ENCODE data around the gene AMH. TPM values are rescaled to one million over a fixed set of nuclear protein-coding genes. Genes with fewer than 3 reads are reported as not detected.

AMH gene
- total RNA-seq, 2 experiments from 2014 or later, result 10.3 to 12.1 TPM

DNA sequence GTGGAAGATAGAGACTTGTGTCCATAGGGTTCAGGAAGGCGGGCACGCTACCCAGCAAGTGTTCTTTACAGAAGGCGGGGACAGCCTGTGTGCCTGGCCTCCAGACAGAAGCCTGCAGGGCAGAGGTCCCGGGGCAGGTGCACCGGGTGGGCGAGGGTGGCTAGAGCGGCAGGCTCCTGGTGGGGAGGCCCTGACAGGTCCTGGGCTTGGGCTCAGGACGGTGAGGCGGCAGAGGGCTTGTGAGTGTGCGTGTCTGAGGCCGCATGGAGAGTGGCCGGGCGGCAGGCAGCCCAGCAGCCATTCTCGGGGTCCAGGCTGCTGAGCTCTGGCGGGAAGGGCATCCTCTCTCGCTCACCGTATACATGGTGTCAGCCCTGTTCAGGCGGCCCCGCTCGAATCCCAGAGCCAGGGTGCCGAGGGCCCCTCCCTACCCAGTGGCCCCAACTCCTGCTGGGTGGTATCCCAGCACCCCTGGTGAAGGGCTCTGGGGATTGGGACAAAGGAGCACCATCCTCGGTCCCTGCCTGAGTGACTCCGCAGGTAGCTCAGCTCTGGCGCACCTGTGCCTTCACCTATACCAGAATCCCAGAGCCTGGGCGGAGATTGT lies 3.0 kb upstream of the AMH start:
- Mint-ChIP-seq H3K36me3 (ENCODE audit: low read depth) (peaks cover 44% of the 10 kb centered on the region), H3K27ac (no peak overlapping the region), H3K27me3 (ENCODE audit: low read depth) (no peaks in the 10 kb centered on the region), H3K4me3 (no peak overlapping the region), H3K9me3 (ENCODE audit: insufficient read depth) (no peaks in the 10 kb centered on the region), H3K4me1 (ENCODE audit: low read depth) (peaks cover 19% of the 10 kb centered on the region)
- ChIA-PET CTCF (no interaction called here), POLR2A (interaction anchor here (1.5 kb wide), 1 partner anchor 25 kb away, joined by 5 read pairs; no protein-coding TSS in a partner anchor)
- ATAC-seq (no peak), DNase-seq (no peak)

DNA sequence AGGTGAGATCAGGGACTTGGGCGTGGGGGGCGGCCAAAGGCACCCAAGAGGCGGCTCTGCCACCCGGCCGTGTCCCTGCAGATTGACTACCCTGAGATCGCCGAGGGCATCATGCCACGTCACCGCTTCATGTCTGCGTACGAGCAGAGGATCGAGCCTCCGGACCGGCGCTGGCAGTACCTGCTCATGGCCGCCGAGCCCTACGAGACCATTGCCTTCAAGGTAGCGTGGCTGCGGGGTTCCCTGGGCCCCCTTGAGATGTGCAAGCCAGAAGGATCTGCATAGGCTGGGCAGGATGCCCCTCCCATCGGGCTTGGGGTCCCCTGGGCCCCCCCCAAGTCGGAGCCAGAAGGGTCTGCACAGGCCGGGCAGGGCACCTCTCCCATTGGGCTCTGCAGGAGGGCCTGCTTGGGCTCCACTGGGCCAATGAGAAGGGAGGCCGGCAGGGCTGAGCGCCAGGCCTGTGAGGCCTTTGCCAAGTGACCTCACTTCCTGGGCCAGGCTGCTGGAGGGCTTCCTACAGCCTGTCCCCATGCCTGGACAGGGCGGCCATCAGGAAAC lies 2.2 kb upstream of the AMH start:
- ChIA-PET POLR2A (interaction anchor here (1.5 kb wide), 1 partner anchor 24 kb away, joined by 5 read pairs; no protein-coding TSS in a partner anchor), CTCF (no interaction called here)
- DNase-seq (no peak), ATAC-seq (no peak)
- Mint-ChIP-seq H3K27me3 (ENCODE audit: low read depth) (peaks cover 4% of the 10 kb centered on the region), H3K4me1 (ENCODE audit: low read depth) (peaks cover 15% of the 10 kb centered on the region), H3K36me3 (ENCODE audit: low read depth) (peaks cover 38% of the 10 kb centered on the region), H3K4me3 (no peak overlapping the region), H3K27ac (no peak overlapping the region), H3K9me3 (ENCODE audit: insufficient read depth) (no peaks in the 10 kb centered on the region)

- H3K27me3 Mint-ChIP-seq (ENCODE audit: low read depth), result peaks cover 6% of the 10 kb centered on the region
- H3K4me1 Mint-ChIP-seq (ENCODE audit: low read depth), result peaks cover 9% of the 10 kb centered on the region
- H3K36me3 Mint-ChIP-seq (ENCODE audit: low read depth), result peaks cover 33% of the 10 kb centered on the region
- DNase-seq (no peak), ATAC-seq (no peak)
- H3K27ac Mint-ChIP-seq, result no peak overlapping the region
- POLR2A ChIA-PET, result interaction anchor here (0.5 to 0.7 kb wide), 2 partner anchors 10 to 36 kb away, joined by 3 read pairs; no protein-coding TSS in a partner anchor
- CTCF ChIA-PET, result no interaction called here
- no peak overlapping the region for H3K4me3 Mint-ChIP-seq
- no peaks in the 10 kb centered on the region for H3K9me3 Mint-ChIP-seq (ENCODE audit: insufficient read depth)
Observed at GRCh38 chr19:2247433-2248101, 1.6 kb upstream of the AMH start.

DNA sequence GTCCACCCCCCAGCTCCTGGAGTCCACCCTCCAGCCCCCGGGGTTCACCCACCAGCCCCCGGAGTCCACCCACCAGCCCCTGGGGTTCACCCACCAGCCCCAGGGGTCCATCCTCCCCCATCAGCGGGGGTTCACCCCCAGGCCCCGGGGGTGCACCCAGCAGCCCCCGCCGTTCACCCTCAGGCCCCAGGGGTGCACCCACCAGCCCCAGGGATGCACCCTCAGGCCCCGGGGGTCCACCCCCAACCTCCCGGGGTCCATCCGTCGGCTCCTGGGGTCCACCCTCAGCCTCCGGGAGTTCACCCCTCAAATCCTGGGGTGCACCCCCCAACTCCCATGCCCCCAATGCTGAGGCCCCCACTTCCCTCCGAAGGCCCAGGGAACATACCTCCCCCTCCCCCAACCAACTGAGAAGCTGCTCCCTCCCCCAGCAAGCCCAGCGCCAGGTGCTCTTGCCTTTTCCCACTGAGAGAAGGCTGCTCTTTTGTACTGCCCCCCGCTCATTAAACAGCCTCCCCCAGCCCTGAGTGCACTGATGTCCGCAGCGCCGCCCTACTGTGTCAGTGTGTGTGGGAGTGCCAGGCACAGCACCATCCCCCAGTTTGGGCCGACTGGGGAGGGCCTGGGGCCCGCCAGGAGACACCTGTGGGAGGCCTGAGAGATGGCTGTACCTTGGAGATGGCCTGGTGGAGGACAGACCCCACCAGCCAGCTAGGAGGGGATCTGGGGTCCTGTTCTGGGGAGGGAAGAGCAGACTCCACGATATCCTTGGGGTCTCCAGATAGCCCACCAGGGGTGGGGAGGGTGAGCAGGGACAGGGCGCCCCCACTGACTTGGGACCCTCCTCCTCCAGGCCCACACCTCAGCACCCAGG lies 750 bp upstream of the AMH start:
- POLR2A ChIA-PET, result interaction anchor here (0.7 to 0.9 kb wide), 2 partner anchors 11 to 22 kb away, joined by 3 read pairs; no protein-coding TSS in a partner anchor
- no peak overlapping the region for H3K27ac Mint-ChIP-seq
- peaks cover 8% of the 10 kb centered on the region for H3K4me1 Mint-ChIP-seq (ENCODE audit: low read depth)
- no peak overlapping the region for H3K4me3 Mint-ChIP-seq
- H3K9me3 Mint-ChIP-seq (ENCODE audit: insufficient read depth), result no peaks in the 10 kb centered on the region
- peaks cover 29% of the 10 kb centered on the region for H3K36me3 Mint-ChIP-seq (ENCODE audit: low read depth)
- no peak for DNase-seq
- CTCF ChIA-PET, result no interaction called here
- ATAC-seq, result no peak
- H3K27me3 Mint-ChIP-seq (ENCODE audit: low read depth), result peaks cover 9% of the 10 kb centered on the region

- Mint-ChIP-seq H3K36me3 (ENCODE audit: low read depth) (peaks cover 20% of the 10 kb centered on the region), H3K27me3 (ENCODE audit: low read depth) (peaks cover 13% of the 10 kb centered on the region), H3K9me3 (ENCODE audit: insufficient read depth) (no peaks in the 10 kb centered on the region), H3K27ac (no peak overlapping the region), H3K4me1 (ENCODE audit: low read depth) (peaks cover 12% of the 10 kb centered on the region), H3K4me3 (no peak overlapping the region)
- CTCF ChIA-PET, result interaction anchor here (1.0 kb wide), 1 partner anchor 12 kb away, joined by 3 read pairs; no protein-coding TSS in a partner anchor
- ATAC-seq, result no peak
- POLR2A ChIA-PET, result interaction anchor here (1.4 to 3.9 kb wide), 2 partner anchors 10 to 11 kb away, joined by 10 to 19 read pairs; no protein-coding TSS in a partner anchor
- DNase-seq, result no peak
Observed at GRCh38 chr19:2249880-2250765, 1.0 kb downstream of the AMH start.

- Mint-ChIP-seq H3K4me3 (no peak overlapping the region), H3K4me1 (ENCODE audit: low read depth) (peaks cover 12% of the 10 kb centered on the region), H3K27ac (no peak overlapping the region), H3K36me3 (ENCODE audit: low read depth) (peaks cover 18% of the 10 kb centered on the region), H3K9me3 (ENCODE audit: insufficient read depth) (no peaks in the 10 kb centered on the region), H3K27me3 (ENCODE audit: low read depth) (peaks cover 13% of the 10 kb centered on the region)
- DNase-seq (no peak), ATAC-seq (no peak)
- CTCF ChIA-PET, result no interaction called here
- POLR2A ChIA-PET, result interaction anchor here (3.9 kb wide), 1 partner anchor 12 kb away, joined by 19 read pairs; no protein-coding TSS in a partner anchor
Observed at GRCh38 chr19:2250766-2251105, 1.6 kb downstream of the AMH start.

DNA sequence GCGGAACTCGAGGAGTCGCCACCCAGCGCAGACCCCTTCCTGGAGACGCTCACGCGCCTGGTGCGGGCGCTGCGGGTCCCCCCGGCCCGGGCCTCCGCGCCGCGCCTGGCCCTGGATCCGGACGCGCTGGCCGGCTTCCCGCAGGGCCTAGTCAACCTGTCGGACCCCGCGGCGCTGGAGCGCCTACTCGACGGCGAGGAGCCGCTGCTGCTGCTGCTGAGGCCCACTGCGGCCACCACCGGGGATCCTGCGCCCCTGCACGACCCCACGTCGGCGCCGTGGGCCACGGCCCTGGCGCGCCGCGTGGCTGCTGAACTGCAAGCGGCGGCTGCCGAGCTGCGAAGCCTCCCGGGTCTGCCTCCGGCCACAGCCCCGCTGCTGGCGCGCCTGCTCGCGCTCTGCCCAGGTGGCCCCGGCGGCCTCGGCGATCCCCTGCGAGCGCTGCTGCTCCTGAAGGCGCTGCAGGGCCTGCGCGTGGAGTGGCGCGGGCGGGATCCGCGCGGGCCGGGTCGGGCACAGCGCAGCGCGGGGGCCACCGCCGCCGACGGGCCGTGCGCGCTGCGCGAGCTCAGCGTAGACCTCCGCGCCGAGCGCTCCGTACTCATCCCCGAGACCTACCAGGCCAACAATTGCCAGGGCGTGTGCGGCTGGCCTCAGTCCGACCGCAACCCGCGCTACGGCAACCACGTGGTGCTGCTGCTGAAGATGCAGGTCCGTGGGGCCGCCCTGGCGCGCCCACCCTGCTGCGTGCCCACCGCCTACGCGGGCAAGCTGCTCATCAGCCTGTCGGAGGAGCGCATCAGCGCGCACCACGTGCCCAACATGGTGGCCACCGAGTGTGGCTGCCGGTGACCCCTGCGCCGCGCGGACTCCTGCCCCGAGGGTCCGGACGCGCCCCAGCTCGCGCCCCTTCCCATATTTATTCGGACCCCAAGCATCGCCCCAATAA lies 2.3 kb downstream of the AMH start:
- Mint-ChIP-seq H3K27ac (no peak overlapping the region), H3K4me3 (no peak overlapping the region), H3K4me1 (ENCODE audit: low read depth) (peaks cover 14% of the 10 kb centered on the region), H3K36me3 (ENCODE audit: low read depth) (peaks cover 13% of the 10 kb centered on the region), H3K27me3 (ENCODE audit: low read depth) (peaks cover 13% of the 10 kb centered on the region), H3K9me3 (ENCODE audit: insufficient read depth) (no peaks in the 10 kb centered on the region)
- CTCF ChIA-PET, result interaction anchor here (2.7 to 4.3 kb wide), 2 partner anchors 10 to 12 kb away, joined by 11 to 22 read pairs; no protein-coding TSS in a partner anchor
- DNase-seq (no peak), ATAC-seq (peak; percentile 20)
- POLR2A ChIA-PET, result interaction anchor here (2.2 to 3.9 kb wide), 2 partner anchors 12 to 19 kb away, joined by 6 to 19 read pairs; no protein-coding TSS in a partner anchor

GRCh38 chr19:2252055-2252796 lies 3.1 kb downstream of the AMH start:
- ATAC-seq (no peak), DNase-seq (no peak)
- Mint-ChIP-seq H3K4me3 (no peak overlapping the region), H3K4me1 (ENCODE audit: low read depth) (peaks cover 18% of the 10 kb centered on the region), H3K9me3 (ENCODE audit: insufficient read depth) (no peaks in the 10 kb centered on the region), H3K36me3 (ENCODE audit: low read depth) (peaks cover 7% of the 10 kb centered on the region), H3K27ac (no peak overlapping the region), H3K27me3 (ENCODE audit: low read depth) (peaks cover 13% of the 10 kb centered on the region)
- ChIA-PET CTCF (interaction anchor here (1.0 to 4.3 kb wide), 3 partner anchors 10 to 22 kb away, joined by 4 to 22 read pairs (median 11); no protein-coding TSS in a partner anchor), POLR2A (interaction anchor here (2.2 to 3.9 kb wide), 2 partner anchors 13 to 18 kb away, joined by 6 to 19 read pairs; no protein-coding TSS in a partner anchor)

DNA sequence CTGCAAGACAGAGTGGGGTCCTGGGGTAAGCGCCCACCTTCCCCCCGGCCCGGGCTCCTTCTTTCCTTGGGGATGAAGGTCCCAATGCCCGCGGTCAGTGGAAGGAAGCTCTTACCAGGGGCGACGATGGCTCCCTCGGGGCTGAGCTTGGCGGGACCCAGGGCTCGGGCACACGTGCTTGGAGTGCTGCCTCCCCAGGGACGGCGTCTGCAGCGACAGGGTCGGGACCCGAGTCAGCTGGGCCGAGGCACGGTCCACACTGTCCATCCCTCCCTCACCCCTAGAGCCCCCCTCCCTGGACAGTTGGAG lies 3.6 kb downstream of the AMH start:
- ChIA-PET CTCF (interaction anchor here (1.0 to 4.3 kb wide), 3 partner anchors 9 to 21 kb away, joined by 4 to 22 read pairs (median 11); no protein-coding TSS in a partner anchor), POLR2A (interaction anchor here (1.2 to 3.9 kb wide), 3 partner anchors 14 to 169 kb away, joined by 3 to 19 read pairs (median 6); no protein-coding TSS in a partner anchor)
- ATAC-seq (no peak), DNase-seq (no peak)
- no peak overlapping the region for H3K4me3 Mint-ChIP-seq
- peaks cover 13% of the 10 kb centered on the region for H3K27me3 Mint-ChIP-seq (ENCODE audit: low read depth)
- no peak overlapping the region for H3K27ac Mint-ChIP-seq
- peaks cover 22% of the 10 kb centered on the region for H3K4me1 Mint-ChIP-seq (ENCODE audit: low read depth)
- H3K36me3 Mint-ChIP-seq (ENCODE audit: low read depth), result peaks cover 4% of the 10 kb centered on the region
- H3K9me3 Mint-ChIP-seq (ENCODE audit: insufficient read depth), result no peaks in the 10 kb centered on the region
